ENCODE results near the gene CHRM1.
"Not testable (repeated sequence)": the region's sequence is repeated elsewhere in the genome, so short reads cannot be mapped to it uniquely, and the experiment has no call there.

CHRM1 gene

GRCh38 chr11:62863687-62864335 is 57.4 kb downstream of the CHRM1 start:
- H3K9me3 Mint-ChIP-seq: no peaks in the 10 kb centered on the region
- no peak for DNase-seq
- H3K4me3 Mint-ChIP-seq: no peak overlapping the region
- no peaks in the 10 kb centered on the region for H3K27me3 Mint-ChIP-seq
- no peak overlapping the region for H3K27ac Mint-ChIP-seq
- no peak for ATAC-seq (replicated peaks)
- H3K4me1 Mint-ChIP-seq (ENCODE audit: low read depth in 2 of 2): peaks cover 4 to 6% of the 10 kb centered on the region in 2 donors
- peaks cover 4% of the 10 kb centered on the region for H3K36me3 Mint-ChIP-seq (ENCODE audit: insufficient read depth)

GRCh38 chr11:62861564-62862192 is 59.5 kb downstream of the CHRM1 start:
- H3K9me3 Mint-ChIP-seq; H3K36me3 Mint-ChIP-seq (ENCODE audit: insufficient read depth); H3K27ac Mint-ChIP-seq; ATAC-seq (replicated peaks); H3K27me3 Mint-ChIP-seq; DNase-seq; H3K4me1 Mint-ChIP-seq (ENCODE audit: low read depth in 2 of 2); H3K4me3 Mint-ChIP-seq: not testable (repeated sequence)

GRCh38 chr11:62860835-62861563 is 60.2 kb downstream of the CHRM1 start:
- Mint-ChIP-seq H3K4me3 (no peak overlapping the region), H3K27me3 (no peaks in the 10 kb centered on the region), H3K9me3 (no peaks in the 10 kb centered on the region), H3K36me3 (ENCODE audit: insufficient read depth) (peaks cover 10% of the 10 kb centered on the region), H3K27ac (no peak overlapping the region), H3K4me1 (ENCODE audit: low read depth in 2 of 2) (peaks cover 8 to 15% of the 10 kb centered on the region in 2 donors)
- DNase-seq (no peak), ATAC-seq (replicated peaks) (no peak)

- H3K36me3 Mint-ChIP-seq (ENCODE audit: insufficient read depth): peaks cover 24% of the 10 kb centered on the region
- not testable (repeated sequence) for H3K27me3 Mint-ChIP-seq; H3K9me3 Mint-ChIP-seq; H3K4me3 Mint-ChIP-seq; ATAC-seq (replicated peaks); H3K27ac Mint-ChIP-seq; DNase-seq
- peaks cover 21 to 27% of the 10 kb centered on the region in 2 donors for H3K4me1 Mint-ChIP-seq (ENCODE audit: low read depth in 2 of 2)
These were observed 61.9 kb downstream of the CHRM1 start for GRCh38 chr11:62859281-62859703.

Measured in effector memory CD8-positive, alpha-beta T cell (primary cell).